HT-29 (cell line): ENCODE results near the gene CCNT2. TPM values are rescaled to one million over a fixed set of nuclear protein-coding genes. Genes with fewer than 3 reads are reported as not detected.
"Not testable (repeated sequence)": the region's sequence is repeated elsewhere in the genome, so short reads cannot be mapped to it uniquely, and the experiment has no call there.

ENCODE experiments used
- DNase-seq: peaks from one replicate; pipeline ENCODE4 v3.0.0-alpha.2; 2015; ENCODE audit warnings: low spot score
- total RNA-seq: library from RNA; depleted of rRNA; stranded (reverse); fragments of >200 nt; shearing (Covaris generic); gene quantifications from 2 replicates; pipeline ENCODE4 v1.2.3, GENCODE V29; 2014; rRNA removed

CCNT2 gene
- 11.8 and 15.1 TPM in 2 replicates for total RNA-seq

- DNase-seq: peak; percentile 99
Measured at GRCh38 chr2:134918526-134919340, at the start of gene CCNT2. Gene CCNT2 (plus strand): TSS chr2:134918822. CDS start chr2:134918855, 33 bp downstream.

DNA sequence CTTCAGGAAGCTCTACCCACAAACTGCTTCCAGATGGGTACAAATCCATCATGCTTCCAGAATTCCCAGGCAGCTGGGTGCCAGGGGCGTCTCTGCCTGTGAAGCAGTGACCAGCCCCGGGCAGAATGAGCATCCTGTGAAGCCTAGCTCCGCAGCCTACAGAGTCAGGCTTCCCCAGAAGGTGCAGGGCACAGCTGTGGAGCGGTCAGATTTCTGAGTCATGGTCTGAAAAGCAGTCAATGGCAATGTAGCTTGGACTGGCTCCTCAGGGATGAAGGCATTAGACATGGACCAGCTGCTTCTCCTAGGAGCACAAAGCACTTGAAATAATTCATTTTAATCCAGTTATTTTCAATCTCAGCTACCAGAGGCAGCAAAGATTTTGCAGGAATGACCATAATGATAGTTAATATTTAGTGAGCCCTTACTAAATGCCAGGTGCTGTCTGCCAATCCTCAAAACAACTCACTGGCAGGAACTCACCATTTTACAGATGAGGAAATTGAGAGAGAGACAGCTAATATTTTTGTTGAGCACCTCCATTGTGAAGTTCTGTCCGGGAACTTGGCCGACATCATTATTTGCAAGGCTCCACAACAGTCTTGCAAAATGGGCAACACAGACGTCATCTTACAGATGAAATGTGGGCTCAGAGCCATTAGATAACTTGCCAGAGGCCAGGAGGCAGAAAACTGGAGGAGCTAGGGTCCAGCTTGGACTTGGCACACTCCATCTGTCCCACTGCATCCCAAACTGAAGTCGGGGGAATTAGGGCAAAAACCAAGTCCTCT is 48.5 kb upstream of the CCNT2 start:
- no peak for DNase-seq

DNA sequence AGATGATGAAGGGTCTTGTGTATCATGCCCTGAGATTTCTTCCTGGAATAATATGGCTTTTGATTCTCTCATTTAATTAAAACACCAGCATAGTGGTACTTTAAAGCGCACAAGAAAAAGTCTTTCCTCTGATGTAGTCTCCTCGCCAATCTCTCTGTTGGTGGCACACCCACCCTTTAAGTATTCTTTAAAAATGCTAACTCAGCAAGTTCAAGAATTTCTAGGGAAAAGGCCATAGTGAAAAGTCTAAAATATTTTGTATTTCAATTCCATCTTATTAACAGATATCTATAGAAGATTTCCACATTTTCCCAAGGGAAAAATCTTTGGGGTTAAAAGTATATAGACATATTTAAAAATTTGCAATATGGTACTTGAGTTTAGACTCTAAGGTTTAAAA is 45.5 kb upstream of the CCNT2 start:
- DNase-seq: no peak

- no peak for DNase-seq
Measured at GRCh38 chr2:134875309-134875708, 43.3 kb upstream of the CCNT2 start.

DNA sequence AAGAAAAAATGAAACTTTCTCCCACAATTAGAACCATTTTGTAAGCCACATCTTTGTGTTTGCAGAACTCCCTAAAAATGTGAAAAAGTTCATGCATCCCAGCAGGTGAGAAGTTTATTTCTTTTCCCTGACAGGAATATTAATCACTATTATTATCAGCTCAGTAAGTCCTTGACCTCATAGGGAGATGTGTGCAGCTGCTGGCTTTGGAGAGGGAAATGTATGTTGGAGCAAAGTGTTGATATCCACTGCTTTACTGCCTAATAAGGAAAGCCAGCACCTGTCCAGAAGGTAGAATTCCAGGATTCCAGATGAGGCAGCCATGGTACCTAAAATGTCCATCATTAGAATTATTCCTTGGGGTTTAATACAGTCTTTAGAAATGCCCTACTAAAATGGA is 35.8 kb upstream of the CCNT2 start:
- no peak for DNase-seq

DNA sequence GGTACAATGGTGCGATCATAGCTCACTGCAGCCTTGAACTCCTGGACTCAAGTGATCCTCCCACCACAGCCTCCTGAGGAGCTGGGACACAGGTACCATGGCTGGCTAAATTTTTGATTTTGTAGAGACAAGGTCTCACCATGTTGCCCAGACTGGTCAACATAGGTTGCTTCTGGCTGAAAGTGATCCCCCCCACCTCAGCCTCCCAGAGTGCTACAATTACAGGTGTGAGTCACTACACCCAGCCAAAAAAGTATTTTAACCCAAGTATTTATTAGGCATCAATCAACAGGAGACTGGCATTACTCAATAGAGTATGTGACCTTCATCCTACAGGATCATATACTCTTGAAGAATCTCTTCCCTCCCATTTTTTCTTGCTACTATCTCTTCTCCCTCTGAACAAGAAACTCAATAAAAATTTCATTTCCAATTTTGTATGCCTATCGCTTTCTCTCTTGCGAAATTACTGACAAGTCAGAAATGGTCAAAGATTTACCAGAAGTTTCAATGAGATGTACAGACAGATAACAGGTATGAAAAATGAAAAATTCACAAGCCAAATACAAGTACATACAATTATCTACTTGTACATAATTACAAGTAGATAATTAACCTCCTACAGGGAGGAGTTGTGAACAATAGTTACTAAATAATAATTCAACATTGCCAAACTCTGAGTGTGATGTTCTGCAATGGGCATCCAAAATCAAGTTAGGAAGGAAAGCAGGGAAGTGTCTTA is 34.9 kb upstream of the CCNT2 start:
- DNase-seq: no peak

GRCh38 chr2:134884435-134884834 is 34.2 kb upstream of the CCNT2 start:
- no peak for DNase-seq

GRCh38 chr2:134892282-134893035 is 26.2 kb upstream of the CCNT2 start:
- no peak for DNase-seq

GRCh38 chr2:134897932-134898331 is 20.7 kb upstream of the CCNT2 start:
- peak; percentile 4 for DNase-seq

DNA sequence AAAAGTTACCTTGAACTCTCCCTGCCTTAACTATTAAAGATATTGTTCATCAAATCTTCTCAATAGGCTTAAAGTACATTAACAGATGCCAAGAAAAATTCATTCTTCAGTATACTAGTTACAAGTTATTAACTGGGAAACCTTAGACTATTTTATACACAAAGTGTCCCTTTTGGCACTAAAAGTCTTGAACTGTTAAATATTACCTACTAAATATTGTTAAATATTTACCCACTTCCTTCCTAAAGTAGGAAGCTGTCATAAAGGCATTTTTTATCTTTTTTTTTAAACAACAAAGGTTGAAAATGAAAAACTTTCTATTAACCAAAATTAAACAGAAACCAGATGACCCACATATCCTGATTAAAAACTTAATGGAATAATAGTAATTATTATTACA is 19.4 kb upstream of the CCNT2 start:
- DNase-seq: no peak

- no peak for DNase-seq
Measured at GRCh38 chr2:134900151-134900550, 18.5 kb upstream of the CCNT2 start.

DNA sequence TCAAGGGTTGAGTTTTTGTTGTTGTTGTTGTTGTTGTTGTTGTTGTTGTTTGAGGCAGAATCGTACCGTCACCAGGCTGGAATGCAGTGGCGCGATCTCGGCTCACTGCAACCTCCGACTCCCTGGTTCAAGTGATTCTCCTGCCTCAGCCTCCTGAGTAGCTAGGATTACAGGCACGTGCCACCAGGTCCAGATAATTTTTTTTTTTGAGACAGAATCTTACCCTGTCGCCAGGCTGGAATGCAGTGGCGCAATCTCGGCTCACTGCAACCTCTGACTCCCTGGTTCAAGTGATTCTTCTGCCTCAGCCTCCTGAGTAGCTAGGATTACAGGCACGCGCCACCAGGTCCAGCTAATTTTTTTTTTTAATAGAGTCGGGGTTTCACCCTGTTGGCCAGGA is 14.9 kb upstream of the CCNT2 start:
- DNase-seq: not testable (repeated sequence)

DNA sequence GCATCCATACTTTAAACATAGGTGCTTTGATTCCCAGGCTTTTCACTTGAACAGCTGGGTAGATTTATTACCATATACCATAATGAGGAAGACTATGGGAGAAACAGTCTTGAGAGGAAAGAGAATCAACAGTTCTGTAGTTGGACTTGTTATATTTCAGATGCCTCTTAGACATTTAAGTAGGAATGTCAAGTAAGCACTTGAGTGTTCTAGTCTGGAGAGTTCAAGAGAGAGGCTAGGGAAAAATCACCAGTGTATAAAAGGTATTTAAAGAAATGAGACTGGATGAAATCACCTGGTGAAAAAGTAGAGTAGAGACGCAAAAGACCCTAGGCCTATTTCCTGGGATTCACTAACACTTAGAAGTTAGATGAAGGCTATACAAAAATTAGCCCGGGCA is 13.5 kb upstream of the CCNT2 start:
- no peak for DNase-seq

DNA sequence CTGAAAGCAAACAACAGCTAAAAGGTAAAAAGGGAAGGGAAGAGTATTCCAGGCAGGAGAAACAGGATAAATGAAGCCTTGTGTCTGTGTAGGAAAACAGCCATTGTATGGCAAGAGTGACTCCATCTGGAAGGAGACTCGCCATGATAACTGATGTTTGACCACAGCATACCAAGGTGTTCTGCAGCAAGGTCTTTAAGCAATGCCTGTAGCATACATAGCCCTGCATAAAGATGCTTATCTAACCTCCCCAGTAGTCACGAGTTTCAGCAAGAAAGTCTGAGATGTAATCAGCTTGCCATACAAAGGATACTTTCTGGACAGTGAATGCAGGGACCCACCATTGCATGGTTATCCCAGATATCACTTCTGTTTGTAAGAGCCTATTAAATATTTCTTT is 11.9 kb upstream of the CCNT2 start:
- no peak for DNase-seq

GRCh38 chr2:134907441-134908116 is 11.0 kb upstream of the CCNT2 start:
- DNase-seq: not testable (repeated sequence)

DNA sequence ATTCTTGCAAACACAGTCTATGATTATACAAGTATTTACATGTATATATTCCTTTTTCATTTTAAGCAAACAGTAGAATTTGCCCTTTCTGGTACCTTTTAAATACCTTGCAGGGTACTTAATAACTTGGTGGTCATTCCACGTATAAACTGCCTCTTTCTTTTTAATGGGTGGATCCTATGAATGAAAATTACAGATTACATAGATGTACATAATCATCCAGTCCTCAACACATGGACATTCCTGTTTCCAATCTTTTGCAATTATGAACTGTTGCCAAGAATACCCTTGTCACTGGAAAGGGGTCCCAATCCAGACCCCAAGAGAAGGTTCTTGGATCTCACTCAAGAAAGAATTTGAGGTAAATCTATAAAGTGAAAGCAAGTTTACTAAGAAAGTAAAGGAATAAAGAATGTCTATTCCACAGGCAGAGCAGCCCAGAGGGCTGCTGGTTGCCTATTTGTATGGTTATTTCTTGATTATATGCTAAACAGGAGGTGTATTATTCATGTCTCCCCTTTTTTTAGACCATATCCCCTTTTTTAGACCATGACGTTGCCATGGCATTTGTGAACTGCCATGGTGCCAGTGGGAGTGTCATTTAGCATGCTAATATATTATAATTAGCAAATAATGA is 7.7 kb upstream of the CCNT2 start:
- DNase-seq: no peak

DNA sequence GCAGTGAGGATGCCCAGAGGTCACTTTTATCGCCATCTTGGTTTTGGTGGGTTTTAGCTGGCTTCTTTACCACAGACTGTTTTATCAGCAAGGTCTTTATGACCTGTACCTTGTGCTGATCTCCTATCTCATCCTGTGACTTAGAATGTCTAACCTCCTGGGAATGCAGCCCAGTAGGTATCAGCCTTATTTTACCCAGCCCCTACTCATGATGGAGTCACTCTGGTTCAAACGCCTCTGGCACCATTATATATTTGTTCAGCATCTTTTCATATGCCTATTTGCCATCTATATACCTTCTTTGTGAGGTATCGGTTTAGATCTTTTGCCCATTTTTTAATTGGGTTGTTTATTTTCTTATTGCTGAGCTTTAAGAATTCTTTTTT is 7.2 kb upstream of the CCNT2 start:
- no peak for DNase-seq

GRCh38 chr2:134912361-134912760 is 6.3 kb upstream of the CCNT2 start:
- DNase-seq: no peak

DNA sequence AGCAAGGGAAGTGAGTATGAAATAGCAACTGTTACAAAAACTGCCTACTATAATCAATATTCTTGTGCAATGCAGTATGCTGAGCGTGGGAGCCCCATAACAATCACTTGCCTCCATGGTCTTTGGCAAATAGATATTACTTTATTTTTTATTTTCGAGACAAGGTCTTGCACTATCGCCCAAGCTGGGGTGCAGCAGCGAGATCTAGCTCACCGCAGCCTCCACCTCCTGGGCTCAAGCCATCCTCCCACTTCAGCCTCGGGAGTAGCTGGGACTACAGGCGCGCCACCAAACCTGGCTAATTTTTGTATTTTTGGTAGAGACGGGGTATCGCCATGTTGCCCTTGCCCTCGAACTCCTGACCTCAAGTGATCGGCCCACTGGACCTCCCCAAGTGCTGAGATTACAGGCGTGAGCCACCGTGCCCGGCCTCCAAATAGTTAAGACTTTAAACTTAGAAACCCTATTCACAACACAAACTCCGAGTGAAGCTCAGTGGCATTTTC is 1.2 kb upstream of the CCNT2 start:
- DNase-seq: no peak

- peak; percentile 91 for DNase-seq
Measured at GRCh38 chr2:134917888-134918525, 615 bp upstream of the CCNT2 start.
